Heart left ventricle (tissue), 13 donors: ENCODE data around the gene DEGS2.

Experiments
- POLR2A ChIP-seq, 2 donors: fragments of 450-650 bp; IDR thresholded peaks; one replicate each; pipeline ENCODE4 v1.6.1; 2017; ENCODE audit warnings: antibody characterized with exemption in 2 of 2, mild to moderate bottlenecking in 2 of 2, moderate library complexity in 2 of 2
- TF ChIP-seq, protein P1 (sequence below), 12 donors: fragments of 200-600 bp; sonication (generic) in 4 of 12; IDR thresholded peaks; one replicate each; pipeline versions ENCODE4 v1.5.0 to v1.8.0; 2018 to 2022; ENCODE audit warnings: antibody characterized with exemption in 12 of 12, mild to moderate bottlenecking in 5 of 12
- donor health status: ischemic (EF 13 %, LVEDD 7.1; RV severe dilation, severe dysfunction).
- donor health status: DM: no; HTN: yes; CAD: no.
- donor health status: DM: no; HTN: no; CAD: no.
- donor health status: ischemic (EF 25% LVEDD 6.9; RV normal size, moderate dysfunction).
- donor health status: ischemic (EF 25% LVEDD 5.7; RV mildly dilated, moderate dysfunction).
- donor health status: ischemic (EF 35%, LVEDD 5.7; RV mildly dilated, moderate dysfunction).
- donor health status: nonischemic (EF 11% LVEDD 7.7; RV severe dilation, severe dysfunction).
- donor health status: DM: yes; HTN: yes; CAD: no.
- donor health status: PGD.
- donor health status: ischemic (EF 29% LVEDD 5.4; RV normal size, mild dysfunction).
- donor health status: nonischemic (EF 23%, LVEDD 6.1; RV moderate dilation, normal function).

- TF ChIP-seq, protein P1, sequence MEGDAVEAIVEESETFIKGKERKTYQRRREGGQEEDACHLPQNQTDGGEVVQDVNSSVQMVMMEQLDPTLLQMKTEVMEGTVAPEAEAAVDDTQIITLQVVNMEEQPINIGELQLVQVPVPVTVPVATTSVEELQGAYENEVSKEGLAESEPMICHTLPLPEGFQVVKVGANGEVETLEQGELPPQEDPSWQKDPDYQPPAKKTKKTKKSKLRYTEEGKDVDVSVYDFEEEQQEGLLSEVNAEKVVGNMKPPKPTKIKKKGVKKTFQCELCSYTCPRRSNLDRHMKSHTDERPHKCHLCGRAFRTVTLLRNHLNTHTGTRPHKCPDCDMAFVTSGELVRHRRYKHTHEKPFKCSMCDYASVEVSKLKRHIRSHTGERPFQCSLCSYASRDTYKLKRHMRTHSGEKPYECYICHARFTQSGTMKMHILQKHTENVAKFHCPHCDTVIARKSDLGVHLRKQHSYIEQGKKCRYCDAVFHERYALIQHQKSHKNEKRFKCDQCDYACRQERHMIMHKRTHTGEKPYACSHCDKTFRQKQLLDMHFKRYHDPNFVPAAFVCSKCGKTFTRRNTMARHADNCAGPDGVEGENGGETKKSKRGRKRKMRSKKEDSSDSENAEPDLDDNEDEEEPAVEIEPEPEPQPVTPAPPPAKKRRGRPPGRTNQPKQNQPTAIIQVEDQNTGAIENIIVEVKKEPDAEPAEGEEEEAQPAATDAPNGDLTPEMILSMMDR (IDR thresholded peaks at IDR 0.05): no peak
- no peak for TF ChIP-seq POLR2A (IDR thresholded peaks at IDR 0.05)
These were observed 49.9 kb downstream of the DEGS2 start for GRCh38 chr14:100109594-100109955.
